Measurements from ENCODE around the gene SLIRP.

- TF ChIP-seq EZH2phosphoT487 (IDR thresholded peaks at IDR 0.05) (no peak), CTCF (IDR thresholded peaks at IDR 0.05) (no peak)
These were observed 9.9 kb downstream of the SLIRP start for GRCh38 chr14:77717608-77718305.
